GM23338 (cell line): ENCODE results near the gene TFAP2E. TPM values are rescaled to one million over a fixed set of nuclear protein-coding genes. Genes with fewer than 3 reads are reported as not detected.

Experiments
- ATAC-seq: fragments of 200-7000 bp; cut with Tn5 transposase; 3 replicates; pipeline ENCODE4 v1.9.1; 2020
- DNase-seq: peaks from one replicate; pipeline ENCODE4 v3.0.0-alpha.2; 2015; ENCODE audit warnings: low spot score
- H2AFZ ChIP-seq: fragments of 200-600 bp; sonication (generic); 2 replicates; pipeline ENCODE4 v1.8.0; 2016; ENCODE audit warnings: antibody characterized with exemption, mild to moderate bottlenecking, moderate library complexity
- H3F3A ChIP-seq: fragments of 200-600 bp; sonication (generic); replicated peaks from 2 replicates; pipeline ENCODE4 v1.8.0; 2017; ENCODE audit warnings: antibody characterized with exemption, mixed run types, low read depth
- H3K27ac ChIP-seq: fragments of 200-600 bp; sonication (generic); 2 replicates; pipeline ENCODE4 v1.6.1; 2016; ENCODE audit warnings: low read depth
- H3K27me3 ChIP-seq: fragments of 200-600 bp; sonication (generic); 2 replicates; pipeline ENCODE4 v1.8.0; 2016; ENCODE audit warnings: mild to moderate bottlenecking, mixed run types, moderate library complexity; ENCODE audit not compliant: insufficient read depth
- H3K36me3 ChIP-seq: fragments of 200-600 bp; sonication (generic); 2 replicates; pipeline ENCODE4 v1.8.0; 2016; ENCODE audit warnings: mild to moderate bottlenecking; ENCODE audit not compliant: insufficient read depth
- H3K4me1 ChIP-seq: fragments of 200-600 bp; sonication (generic); 2 replicates; pipeline ENCODE4 v1.8.0; 2016; ENCODE audit warnings: mild to moderate bottlenecking, moderate library complexity; ENCODE audit not compliant: insufficient read depth
- H3K4me2 ChIP-seq: fragments of 200-600 bp; sonication (generic); 2 replicates; pipeline ENCODE4 v1.7.1; 2017; ENCODE audit warnings: mixed run types
- H3K4me3 ChIP-seq: fragments of 200-600 bp; sonication (generic); 2 replicates; pipeline ENCODE4 v1.6.1; 2016; ENCODE audit warnings: mixed run types
- H3K79me2 ChIP-seq: fragments of 200-600 bp; sonication (generic); replicated peaks from 2 replicates; pipeline ENCODE4 v1.8.0; 2017; ENCODE audit warnings: mild to moderate bottlenecking; ENCODE audit not compliant: insufficient read depth
- H3K9me2 ChIP-seq: fragments of 200-600 bp; sonication (generic); 2 replicates; pipeline ENCODE4 v1.8.0; 2017; ENCODE audit not compliant: insufficient read depth
- H4K20me1 ChIP-seq: fragments of 200-600 bp; sonication (generic); replicated peaks from 2 replicates; pipeline ENCODE4 v1.8.0; 2017; ENCODE audit warnings: mild to moderate bottlenecking; ENCODE audit not compliant: insufficient read depth
- H3K27ac Mint-ChIP-seq: 2 replicates; pipeline ENCODE4 v1.8.0; 2020; ENCODE audit warnings: inconsistent platforms, mild to moderate bottlenecking, moderate library complexity, mixed read lengths
- H3K27me3 Mint-ChIP-seq: 3 replicates; pipeline ENCODE4 v1.8.0; 2022; ENCODE audit warnings: low read depth, mild to moderate bottlenecking, moderate library complexity, mixed read lengths, inconsistent platforms; ENCODE audit not compliant: insufficient read depth, poor library complexity
- H3K36me3 Mint-ChIP-seq: 3 replicates; pipeline ENCODE4 v1.8.0; 2021; ENCODE audit warnings: low read depth, mild to moderate bottlenecking, inconsistent platforms, moderate library complexity, mixed read lengths
- H3K4me1 Mint-ChIP-seq: 3 replicates; pipeline ENCODE4 v1.8.0; 2020; ENCODE audit warnings: mild to moderate bottlenecking, inconsistent platforms, mixed read lengths
- H3K4me3 Mint-ChIP-seq: 3 replicates; pipeline ENCODE4 v1.8.0; 2021; ENCODE audit warnings: moderate library complexity, mild to moderate bottlenecking, inconsistent platforms, mixed read lengths
- H3K9me3 Mint-ChIP-seq: 3 replicates; pipeline ENCODE4 v1.8.0; 2020; ENCODE audit warnings: moderate library complexity, mild to moderate bottlenecking, inconsistent platforms, mixed read lengths
- CREB1 ChIP-seq: fragments of 250-450 bp; sonication (Bioruptor Pico); IDR thresholded peaks from 2 replicates; pipeline ENCODE4 v1.5.0; 2020; ENCODE audit warnings: low read depth, mild to moderate bottlenecking, moderate library complexity
- CTCF ChIP-seq, 2 experiments: fragments of 200-600 bp in 1 of 2; sonication (generic) in 1 of 2; conservative IDR thresholded peaks; 2 replicates each; pipeline versions ENCODE4 v1.5.1 to v1.6.1; 2016 to 2017; ENCODE audit warnings: antibody characterized with exemption in 2 of 2, low read depth in 2 of 2, mild to moderate bottlenecking in 2 of 2, moderate library complexity in 1 of 2
- JUNB ChIP-seq: IDR thresholded peaks from one replicate; pipeline ENCODE4 v1.6.1; 2016; ENCODE audit warnings: antibody characterized with exemption; ENCODE audit not compliant: unreplicated experiment
- STAT1 ChIP-seq: IDR thresholded peaks from one replicate; pipeline ENCODE4 v1.6.1; 2016; ENCODE audit warnings: antibody characterized with exemption; ENCODE audit not compliant: unreplicated experiment
- ZNF114 ChIP-seq: fragments of 250-450 bp; sonication (Bioruptor Pico); IDR thresholded peaks from 2 replicates; pipeline ENCODE4 v1.5.0; 2020; ENCODE audit warnings: mild to moderate bottlenecking, moderate library complexity
- ZNF462 ChIP-seq: fragments of 250-450 bp; sonication (Bioruptor Pico); IDR thresholded peaks from 2 replicates; pipeline ENCODE4 v1.5.0; 2020; ENCODE audit warnings: mild to moderate bottlenecking, moderate library complexity
- polyA plus RNA-seq: library from polyadenylated mRNA; unstranded; fragments of >200 nt; fragmentation: Nextera tagmentation; extraction: Ambion mirVana; gene quantifications from 2 replicates; pipeline ENCODE4 v1.2.1, GENCODE V29; 2016
- total RNA-seq: library from RNA; depleted of rRNA; stranded (reverse); fragments of >200 nt; shearing (Covaris generic); gene quantifications from 2 replicates; pipeline ENCODE4 v1.2.3, GENCODE V29; 2014

The TFAP2E gene
- total and polyA plus RNA-seq, 2 experiments from 2014 or later: 0.34 to 1.4 TPM

GRCh38 chr1:35569936-35570335 is 3.2 kb upstream of the TFAP2E start (continued):
- TF ChIP-seq STAT1 (no peak), ZNF462 (CRISPR knock-in tag) (no peak), CREB1 (CRISPR knock-in tag) (no peak), CTCF (conservative IDR thresholded peaks at IDR 0.05; ENCODE audit: low read depth in 2 of 2) (no peak), JUNB (no peak), ZNF114 (CRISPR knock-in tag) (no peak)

GRCh38 chr1:35570589-35571137 is 2.5 kb upstream of the TFAP2E start:
- Mint-ChIP-seq H3K36me3 (peaks cover 9% of the 10 kb centered on the region; the same call in 1 of the 3 replicates), H3K27ac (no peak overlapping the region), H3K9me3 (no peaks in the 10 kb centered on the region; the same call in 2 of the 3 replicates), H3K4me3 (no peak overlapping the region), H3K27me3 (peaks cover 57% of the 10 kb centered on the region), H3K4me1 (peaks cover 18% of the 10 kb centered on the region)
- Histone ChIP-seq H3K4me1 (peaks cover 18% of the 10 kb centered on the region), H3K79me2 (no peaks in the 10 kb centered on the region), H3K27ac (no peak overlapping the region), H4K20me1 (no peaks in the 10 kb centered on the region; the same call in 1 of the 2 replicates), H3F3A (peaks cover 20% of the 10 kb centered on the region), H3K36me3 (no peaks in the 10 kb centered on the region; the same call in 1 of the 2 replicates), H3K4me2 (no peak overlapping the region), H3K27me3 (peaks cover 77% of the 10 kb centered on the region), H3K9me2 (no peaks in the 10 kb centered on the region), H2AFZ (no peak overlapping the region), H3K4me3 (no peak overlapping the region)
- ATAC-seq: no peak
- no peak for DNase-seq
- TF ChIP-seq ZNF462 (CRISPR knock-in tag): no peak
